ENCODE data around the gene ST13. TPM values are rescaled to one million over a fixed set of nuclear protein-coding genes. Genes with fewer than 3 reads are reported as not detected.

The ST13 gene
- total and polyA plus RNA-seq, 2 of the 4 experiments (the other 2 are of a cell fraction): 115 to 235 TPM

DNA sequence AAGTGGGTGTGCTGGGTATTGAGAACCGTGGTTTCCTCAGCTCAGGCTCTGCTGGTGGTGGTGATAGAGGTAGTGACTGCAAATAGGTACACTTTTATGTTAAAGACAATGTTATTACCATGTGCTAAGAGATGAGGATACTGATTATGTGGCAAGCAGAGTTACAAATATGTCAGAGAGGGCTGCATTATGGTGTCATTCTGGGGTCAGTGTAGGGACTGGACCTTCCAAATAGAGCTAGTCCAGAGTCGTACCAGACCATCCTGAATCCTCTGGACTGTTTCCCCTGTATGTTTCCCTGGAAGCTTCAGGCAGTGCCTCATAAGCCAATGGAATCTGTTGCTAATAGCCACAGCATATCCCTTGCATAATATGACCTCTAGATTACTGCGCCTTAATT is 5.6 kb upstream of the ST13 start, which contains the start of gene DNAJB7:
TSS of gene DNAJB7 (minus strand) at position 101 of the 400 bp plus-strand sequence. CDS start 119 bp downstream, outside the sequence.
- Histone ChIP-seq H2AFZ (replicated peaks; ENCODE audit: low read length, poor library complexity) (no peak within 1 kb of the TSS), H3K27ac (ENCODE audit: insufficient read depth, low read length) (no peak within 1 kb of the TSS), H3K9me1 (ENCODE audit: insufficient read depth, low read length) (peaks cover 4% of the 10 kb centered on the region; the same call in 1 of the 2 replicates), H2BK15ac (ENCODE audit: low read depth, low read length) (no peak within 1 kb of the TSS), H4K8ac (ENCODE audit: low read depth in 2 of 2, low read length in 2 of 2) (peak within 1 kb of the TSS in 1 of 2 experiments; percentile 10; a peak in 1 of 4 replicates), H2AK5ac (ENCODE audit: low read depth, low read length) (no peak within 1 kb of the TSS), H4K20me1 (ENCODE audit: insufficient read depth, low read length) (no peaks in the 10 kb centered on the region; the same call in 1 of the 2 replicates), H3K9me3 (ENCODE audit: control insufficient read depth, insufficient read depth, low read length) (no peaks in the 10 kb centered on the region), H3K14ac (replicated peaks; ENCODE audit: low read depth, low read length) (no peak within 1 kb of the TSS), H3K79me1 (ENCODE audit: low read depth in 1 of 2, low read length in 2 of 2) (peaks cover 30 to 73% of the 10 kb centered on the region in 2 experiments), H3K36me3 (ENCODE audit: control insufficient read depth, insufficient read depth, low read length) (peaks cover 2% of the 10 kb centered on the region), H2BK20ac (ENCODE audit: low read depth, low read length) (peak within 1 kb of the TSS; percentile 20; the same call in 1 of the 2 replicates), H3K18ac (ENCODE audit: low read depth, low read length) (no peak within 1 kb of the TSS), H3K56ac (ENCODE audit: extremely low read depth, insufficient read depth, low read length) (no peak within 1 kb of the TSS), H3K27me3 (ENCODE audit: control insufficient read depth, insufficient read depth, low read length) (no peaks in the 10 kb centered on the region), H2AK9ac (replicated peaks; ENCODE audit: low read depth, low read length, poor library complexity) (no peak within 1 kb of the TSS), H3K4me3 (ENCODE audit: insufficient read depth, low read depth, low read length) (no peak within 1 kb of the TSS), H3K4me2 (ENCODE audit: low read depth, low read length) (peak within 1 kb of the TSS; percentile 36; the same call in 1 of the 2 replicates), H3K9ac (ENCODE audit: low read depth, low read length) (no peak within 1 kb of the TSS), H3K4me1 (ENCODE audit: control insufficient read depth, insufficient read depth, low read length) (peaks cover 3% of the 10 kb centered on the region), H4K5ac (ENCODE audit: low read depth, low read length) (no peak within 1 kb of the TSS), H4K91ac (ENCODE audit: insufficient read depth, low read depth, low read length) (no peak within 1 kb of the TSS), H3K23ac (ENCODE audit: low read depth, low read length) (no peak within 1 kb of the TSS), H3K4ac (ENCODE audit: low read depth, low read length) (no peak within 1 kb of the TSS), H2BK120ac (ENCODE audit: low read depth, low read length) (no peak within 1 kb of the TSS), H2BK5ac (ENCODE audit: low read depth, low read length, poor library complexity, severe bottlenecking) (peak within 1 kb of the TSS; percentile 23)
- ChIA-PET POLR2A (ENCODE audit: unreplicated experiment) (no interaction called here), CTCF (no interaction called here)
- intact Hi-C loops (cut with micrococcal nuclease) (no loop called here), dilution Hi-C loops (cut with HindIII; ENCODE audit: low sequenced_read_pairs, unreplicated experiment) (no loop called here), in situ Hi-C loops (cut with MboI; ENCODE audit: low sequenced_read_pairs) (no loop called here)
- TF ChIP-seq RFX5 (IDR thresholded peaks at IDR 0.05; ENCODE audit: low read depth, low read length): no peak
- no peak for TF ChIP-seq MXI1 (IDR thresholded peaks at IDR 0.05; ENCODE audit: borderline replicate concordance, low read depth, low read length)
- no peak for TF ChIP-seq ELK1 (IDR thresholded peaks at IDR 0.05; ENCODE audit: borderline replicate concordance, low read depth, low read length)
- TF ChIP-seq, protein P1, sequence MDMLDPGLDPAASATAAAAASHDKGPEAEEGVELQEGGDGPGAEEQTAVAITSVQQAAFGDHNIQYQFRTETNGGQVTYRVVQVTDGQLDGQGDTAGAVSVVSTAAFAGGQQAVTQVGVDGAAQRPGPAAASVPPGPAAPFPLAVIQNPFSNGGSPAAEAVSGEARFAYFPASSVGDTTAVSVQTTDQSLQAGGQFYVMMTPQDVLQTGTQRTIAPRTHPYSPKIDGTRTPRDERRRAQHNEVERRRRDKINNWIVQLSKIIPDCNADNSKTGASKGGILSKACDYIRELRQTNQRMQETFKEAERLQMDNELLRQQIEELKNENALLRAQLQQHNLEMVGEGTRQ (IDR thresholded peaks at IDR 0.05; ENCODE audit: low read depth, low read length): no peak
- TF ChIP-seq NFE2L2 (IDR thresholded peaks at IDR 0.05; ENCODE audit: low read depth, low read length): no peak
- no peak for TF ChIP-seq BHLHE40 (IDR thresholded peaks at IDR 0.05; ENCODE audit: low read depth, low read length)
- TF ChIP-seq CHD1 (IDR thresholded peaks at IDR 0.05; ENCODE audit: low read depth, low read length): no peak
- TF ChIP-seq MAFK (IDR thresholded peaks at IDR 0.05; ENCODE audit: low read depth, low read length): no peak
- no peak for TF ChIP-seq FOS (IDR thresholded peaks at IDR 0.05; ENCODE audit: low read depth, low read length)
- TF ChIP-seq, protein P2, sequence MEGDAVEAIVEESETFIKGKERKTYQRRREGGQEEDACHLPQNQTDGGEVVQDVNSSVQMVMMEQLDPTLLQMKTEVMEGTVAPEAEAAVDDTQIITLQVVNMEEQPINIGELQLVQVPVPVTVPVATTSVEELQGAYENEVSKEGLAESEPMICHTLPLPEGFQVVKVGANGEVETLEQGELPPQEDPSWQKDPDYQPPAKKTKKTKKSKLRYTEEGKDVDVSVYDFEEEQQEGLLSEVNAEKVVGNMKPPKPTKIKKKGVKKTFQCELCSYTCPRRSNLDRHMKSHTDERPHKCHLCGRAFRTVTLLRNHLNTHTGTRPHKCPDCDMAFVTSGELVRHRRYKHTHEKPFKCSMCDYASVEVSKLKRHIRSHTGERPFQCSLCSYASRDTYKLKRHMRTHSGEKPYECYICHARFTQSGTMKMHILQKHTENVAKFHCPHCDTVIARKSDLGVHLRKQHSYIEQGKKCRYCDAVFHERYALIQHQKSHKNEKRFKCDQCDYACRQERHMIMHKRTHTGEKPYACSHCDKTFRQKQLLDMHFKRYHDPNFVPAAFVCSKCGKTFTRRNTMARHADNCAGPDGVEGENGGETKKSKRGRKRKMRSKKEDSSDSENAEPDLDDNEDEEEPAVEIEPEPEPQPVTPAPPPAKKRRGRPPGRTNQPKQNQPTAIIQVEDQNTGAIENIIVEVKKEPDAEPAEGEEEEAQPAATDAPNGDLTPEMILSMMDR (conservative IDR thresholded peaks at IDR 0.05; ENCODE audit: low read depth, low read length): no peak
- no peak for TF ChIP-seq MAZ (IDR thresholded peaks at IDR 0.05; ENCODE audit: borderline replicate concordance, low read depth, low read length)
- no peak for TF ChIP-seq RAD21 (IDR thresholded peaks at IDR 0.05; ENCODE audit: low read length)
- TF ChIP-seq RCOR1 (IDR thresholded peaks at IDR 0.05; ENCODE audit: insufficient replicate concordance, low read length): no peak
- TF ChIP-seq CEBPB (IDR thresholded peaks at IDR 0.05; ENCODE audit: low read depth, low read length): no peak
- ATAC-seq (ENCODE audit: low read depth) (no peak), DNase-seq (no peak)
- WGBS, 2 experiments (ENCODE audit: extremely low coverage in 2 of 2, insufficient read length in 1 of 2): no CpG with 5 or more reads among the region's 3 CpGs
- BruUV-seq (replicated peaks): no TSS peak
